ENCODE measurements around the gene LY6G6D. TPM values are rescaled to one million over a fixed set of nuclear protein-coding genes. Genes with fewer than 3 reads are reported as not detected.

Gene LY6G6D
- total RNA-seq, 4 donors from 2014 or later = not detected

- Histone ChIP-seq H3K36me3 (peaks cover 0 to 28% (median 13%) of the 10 kb centered on the region in 4 donors), H3K27me3 (no peaks in the 10 kb centered on the region), H3K4me3 (peak overlapping the region; percentile 56 to 91 (median 75)), H3K9me3 (no peaks in the 10 kb centered on the region), H3K27ac (peak overlapping the region; percentile 96 to 99 (median 98)), H3K4me1 (peaks cover 22 to 64% (median 50%) of the 10 kb centered on the region in 4 donors)
- intact Hi-C loops (cut with DNase I; ENCODE audit: low total_unique reads) (no loop called here), in situ Hi-C loops (cut with MboI; ENCODE audit: low pct_ligation_motif_present in 1 of 4, low pct_unique_long_range_greater_than_20kb in 1 of 4, low sequenced_read_pairs in 3 of 4) (loop anchor here in 1 of 4 donors (10.0 kb wide), 1 partner anchor 90 kb away; the partner anchor contains the start of gene HSPA1B)
- TF ChIP-seq POLR2A (IDR thresholded peaks at IDR 0.05) = no peak
- no peak for TF ChIP-seq CTCF (IDR thresholded peaks at IDR 0.05)
- TF ChIP-seq POLR2AphosphoS5 (IDR thresholded peaks at IDR 0.05) = no peak
- TF ChIP-seq EP300 (IDR thresholded peaks at IDR 0.05; ENCODE audit: low read depth) = no peak
- no peak for DNase-seq
- WGBS, 2 donors (ENCODE audit: low coverage in 1 of 2) = 22% methylated on average over 2 of the region's 2 CpGs; no CpG with 5 or more reads in 1 of the 2 donors
Observed at GRCh38 chr6:31734247-31734820, 19.2 kb downstream of the LY6G6D start.

GRCh38 chr6:31734821-31735406, 19.8 kb downstream of the LY6G6D start:
- peak overlapping the region; percentile 56 to 91 (median 75) for H3K4me3 ChIP-seq
- peaks cover 0 to 28% (median 13%) of the 10 kb centered on the region in 4 donors for H3K36me3 ChIP-seq
- no peaks in the 10 kb centered on the region for H3K9me3 ChIP-seq
- in situ Hi-C loops (cut with MboI; ENCODE audit: low pct_ligation_motif_present in 1 of 4, low pct_unique_long_range_greater_than_20kb in 1 of 4, low sequenced_read_pairs in 3 of 4) (loop anchor here in 1 of 4 donors (10.0 kb wide), 1 partner anchor 90 kb away; the partner anchor contains the start of gene HSPA1B), intact Hi-C loops (cut with DNase I; ENCODE audit: low total_unique reads) (no loop called here)
- H3K4me1 ChIP-seq = peaks cover 23 to 65% (median 52%) of the 10 kb centered on the region in 4 donors
- no peaks in the 10 kb centered on the region for H3K27me3 ChIP-seq
- DNase-seq = peak; percentile 84
- TF ChIP-seq POLR2AphosphoS5 (IDR thresholded peaks at IDR 0.05) (peak; percentile 66 to 81 (median 67)), CTCF (IDR thresholded peaks at IDR 0.05) (no peak), EP300 (IDR thresholded peaks at IDR 0.05; ENCODE audit: low read depth) (no peak), POLR2A (IDR thresholded peaks at IDR 0.05) (peak; percentile 81)
- whole genome bisulfite sequencing, 2 donors (ENCODE audit: low coverage in 1 of 2) = 1% methylated on average over 18 of the region's 18 CpGs; no CpG with 5 or more reads in 1 of the 2 donors
- H3K27ac ChIP-seq = peak overlapping the region; percentile 96 to 99 (median 98)

GRCh38 chr6:31736021-31736767, 21.0 kb downstream of the LY6G6D start, which contains the start of gene CLIC1:
TSS of gene CLIC1 (minus strand) at chr6:31736530. CDS start at chr6:31736300, 230 bp downstream.
- H3K36me3 ChIP-seq = peaks cover 0 to 28% (median 11%) of the 10 kb centered on the region in 4 donors
- H3K4me1 ChIP-seq = peaks cover 23 to 69% (median 55%) of the 10 kb centered on the region in 4 donors
- 0 to 1% methylated on average over 5 to 22 of the region's 24 CpGs for WGBS, 2 donors (ENCODE audit: low coverage in 1 of 2)
- H3K27ac ChIP-seq = peak within 1 kb of the TSS; percentile 96 to 99 (median 98)
- peak within 1 kb of the TSS; percentile 56 to 91 (median 75) for H3K4me3 ChIP-seq
- H3K27me3 ChIP-seq = no peaks in the 10 kb centered on the region
- in situ Hi-C loops (cut with MboI; ENCODE audit: low pct_ligation_motif_present in 1 of 4, low pct_unique_long_range_greater_than_20kb in 1 of 4, low sequenced_read_pairs in 3 of 4) (loop anchor here in 1 of 4 donors (10.0 kb wide), 1 partner anchor 89 kb away; the partner anchor contains the start of gene HSPA1B), intact Hi-C loops (cut with DNase I; ENCODE audit: low total_unique reads) (no loop called here)
- TF ChIP-seq EP300 (IDR thresholded peaks at IDR 0.05; ENCODE audit: low read depth) (no peak), CTCF (IDR thresholded peaks at IDR 0.05) (no peak), POLR2AphosphoS5 (IDR thresholded peaks at IDR 0.05) (peak; percentile 97 to 98 (median 98)), POLR2A (IDR thresholded peaks at IDR 0.05) (peak; percentile 98)
- peak; percentile 93 for DNase-seq
- H3K9me3 ChIP-seq = no peaks in the 10 kb centered on the region

Measured in transverse colon (tissue), 4 donors.